Measurements from ENCODE around the gene OBSCN. TPM values are rescaled to one million over a fixed set of nuclear protein-coding genes. Genes with fewer than 3 reads are reported as not detected.
A peak's percentile ranks its signal among the peaks of the same experiment; 100 is the strongest.

The OBSCN gene
- total RNA-seq, 2 experiments from 2014 or later: 29.5 to 45.2 TPM

- no peak overlapping the region for H3K27ac ChIP-seq (ENCODE audit: low read depth, low read length, poor library complexity, severe bottlenecking)
- no peak overlapping the region for H3K4me3 ChIP-seq (ENCODE audit: low read depth, low read length, poor library complexity, severe bottlenecking)
- intact Hi-C loops (cut with micrococcal nuclease; ENCODE audit: unreplicated experiment): no loop called here
- no peaks in the 10 kb centered on the region for H3K4me1 ChIP-seq (ENCODE audit: insufficient read depth, low read length, poor library complexity, severe bottlenecking)
- H3K36me3 ChIP-seq (ENCODE audit: insufficient read depth, low read length): peaks cover 80% of the 10 kb centered on the region
- no peak for TF ChIP-seq EZH2phosphoT487 (IDR thresholded peaks at IDR 0.05; ENCODE audit: borderline replicate concordance, low read depth, low read length)
- peak; percentile 75 for TF ChIP-seq CTCF (conservative IDR thresholded peaks at IDR 0.05; ENCODE audit: low read length)
- ChIA-PET POLR2A (no interaction called here), CTCF (ENCODE audit: unreplicated experiment) (no interaction called here)
- H3K79me2 ChIP-seq (ENCODE audit: insufficient read depth, low read depth, low read length): no peaks in the 10 kb centered on the region
- H4K20me1 ChIP-seq (ENCODE audit: insufficient read depth, low read length): no peaks in the 10 kb centered on the region
- H3K4me2 ChIP-seq (ENCODE audit: low read length): no peak overlapping the region
- no peaks in the 10 kb centered on the region for H3K9me2 ChIP-seq (ENCODE audit: insufficient read depth, low read length)
- BruUV-seq (replicated peaks): no TSS peak
- H3K9me3 ChIP-seq (ENCODE audit: low read length): peaks cover 28% of the 10 kb centered on the region; the same call in 1 of the 2 replicates
- no peak overlapping the region for H2AFZ ChIP-seq (ENCODE audit: low read length)
- peak; percentile 56 for DNase-seq (ENCODE audit: low spot score)
Observed at GRCh38 chr1:228236744-228237143, 28.9 kb downstream of the OBSCN start.

- BruUV-seq (replicated peaks): no TSS peak
- Histone ChIP-seq H3K9me3 (ENCODE audit: low read length) (peaks cover 40% of the 10 kb centered on the region), H3K27ac (ENCODE audit: low read depth, low read length, poor library complexity, severe bottlenecking) (no peak overlapping the region), H2AFZ (ENCODE audit: low read length) (no peak overlapping the region), H3K4me1 (ENCODE audit: insufficient read depth, low read length, poor library complexity, severe bottlenecking) (no peaks in the 10 kb centered on the region), H3K36me3 (ENCODE audit: insufficient read depth, low read length) (peaks cover 80% of the 10 kb centered on the region), H4K20me1 (ENCODE audit: insufficient read depth, low read length) (no peaks in the 10 kb centered on the region), H3K4me3 (ENCODE audit: low read depth, low read length, poor library complexity, severe bottlenecking) (no peak overlapping the region), H3K4me2 (ENCODE audit: low read length) (no peak overlapping the region), H3K79me2 (ENCODE audit: insufficient read depth, low read depth, low read length) (no peaks in the 10 kb centered on the region), H3K9me2 (ENCODE audit: insufficient read depth, low read length) (no peaks in the 10 kb centered on the region)
- no peak for DNase-seq (ENCODE audit: low spot score)
- intact Hi-C loops (cut with micrococcal nuclease; ENCODE audit: unreplicated experiment): no loop called here
- ChIA-PET POLR2A (no interaction called here), CTCF (ENCODE audit: unreplicated experiment) (no interaction called here)
- TF ChIP-seq EZH2phosphoT487 (IDR thresholded peaks at IDR 0.05; ENCODE audit: borderline replicate concordance, low read depth, low read length): no peak
- TF ChIP-seq CTCF (conservative IDR thresholded peaks at IDR 0.05; ENCODE audit: low read length): no peak
Observed at GRCh38 chr1:228238007-228238406, 30.2 kb downstream of the OBSCN start.

- POLR2A ChIA-PET: no interaction called here
- DNase-seq (ENCODE audit: low spot score): no peak
- H3K79me2 ChIP-seq (ENCODE audit: insufficient read depth, low read depth, low read length): no peaks in the 10 kb centered on the region
- H2AFZ ChIP-seq (ENCODE audit: low read length): no peak overlapping the region
- H3K4me3 ChIP-seq (ENCODE audit: low read depth, low read length, poor library complexity, severe bottlenecking): no peak overlapping the region
- no peaks in the 10 kb centered on the region for H3K9me2 ChIP-seq (ENCODE audit: insufficient read depth, low read length)
- H3K36me3 ChIP-seq (ENCODE audit: insufficient read depth, low read length): peaks cover 80% of the 10 kb centered on the region
- H3K27ac ChIP-seq (ENCODE audit: low read depth, low read length, poor library complexity, severe bottlenecking): no peak overlapping the region
- BruUV-seq (replicated peaks): no TSS peak
- H3K4me2 ChIP-seq (ENCODE audit: low read length): no peak overlapping the region
- H3K4me1 ChIP-seq (ENCODE audit: insufficient read depth, low read length, poor library complexity, severe bottlenecking): no peaks in the 10 kb centered on the region
- CTCF ChIA-PET (ENCODE audit: unreplicated experiment): no interaction called here
- intact Hi-C loops (cut with micrococcal nuclease; ENCODE audit: unreplicated experiment): no loop called here
- H4K20me1 ChIP-seq (ENCODE audit: insufficient read depth, low read length): no peaks in the 10 kb centered on the region
- peaks cover 39% of the 10 kb centered on the region for H3K9me3 ChIP-seq (ENCODE audit: low read length)
- TF ChIP-seq CTCF (conservative IDR thresholded peaks at IDR 0.05; ENCODE audit: low read length): no peak
- no peak for TF ChIP-seq EZH2phosphoT487 (IDR thresholded peaks at IDR 0.05; ENCODE audit: borderline replicate concordance, low read depth, low read length)
Observed at GRCh38 chr1:228238461-228238860, 30.6 kb downstream of the OBSCN start.

Measured in OCI-LY7 (cell line).